DOHH2 (cell line): ENCODE measurements around the gene KCTD21.

Source experiments
- H3F3A ChIP-seq: fragments of 200-600 bp; sonication (generic), shearing (Covaris generic); 2 replicates; pipeline ENCODE4 v1.6.0; 2016; ENCODE audit warnings: antibody characterized with exemption, mild to moderate bottlenecking; ENCODE audit not compliant: control insufficient read depth, insufficient read depth
- H3K27ac ChIP-seq: fragments of 200-600 bp; sonication (generic); 2 replicates; pipeline ENCODE4 v1.5.1; 2014; ENCODE audit warnings: low read depth, mild to moderate bottlenecking, low read length, moderate library complexity
- H3K27me3 ChIP-seq: fragments of 200-600 bp; sonication (generic); 2 replicates; pipeline ENCODE4 v1.6.1; 2014; ENCODE audit warnings: mild to moderate bottlenecking, low read length, mixed read lengths; ENCODE audit not compliant: control insufficient read depth
- H3K36me3 ChIP-seq: fragments of 200-600 bp; sonication (generic); 2 replicates; pipeline ENCODE4 v1.6.1; 2014; ENCODE audit warnings: mild to moderate bottlenecking, low read length, moderate library complexity, mixed read lengths; ENCODE audit not compliant: control insufficient read depth
- H3K4me1 ChIP-seq: fragments of 200-600 bp; sonication (generic); 2 replicates; pipeline ENCODE4 v1.6.1; 2014; ENCODE audit warnings: mild to moderate bottlenecking, low read length, mixed read lengths; ENCODE audit not compliant: control insufficient read depth
- H3K4me2 ChIP-seq: fragments of 200-600 bp; sonication (generic); 2 replicates; pipeline ENCODE4 v1.6.0; 2014; ENCODE audit warnings: mild to moderate bottlenecking, low read length, moderate library complexity
- H3K4me3 ChIP-seq: fragments of 200-600 bp; sonication (generic); 2 replicates; pipeline ENCODE4 v1.5.1; 2014; ENCODE audit warnings: mild to moderate bottlenecking, low read length, mixed read lengths
- H3K79me2 ChIP-seq: fragments of 200-600 bp; sonication (generic); 2 replicates; pipeline ENCODE4 v1.6.1; 2014; ENCODE audit warnings: mild to moderate bottlenecking, low read length, mixed read lengths; ENCODE audit not compliant: control insufficient read depth
- H3K9me2 ChIP-seq: fragments of 200-600 bp; sonication (generic); replicated peaks from 2 replicates; pipeline ENCODE4 v1.6.1; 2014; ENCODE audit warnings: mild to moderate bottlenecking, low read length, mixed read lengths; ENCODE audit not compliant: control insufficient read depth
- H3K9me3 ChIP-seq: fragments of 200-600 bp; sonication (generic); 2 replicates; pipeline ENCODE4 v1.6.1; 2014; ENCODE audit warnings: antibody characterized with exemption, low read length, mixed read lengths; ENCODE audit not compliant: control insufficient read depth, insufficient read depth
- H4K20me1 ChIP-seq: fragments of 200-600 bp; sonication (generic); 2 replicates; pipeline ENCODE4 v1.6.0; 2014; ENCODE audit warnings: low read depth, mild to moderate bottlenecking, antibody characterized with exemption, low read length, moderate library complexity; ENCODE audit not compliant: control insufficient read depth, insufficient read depth
- CTCF ChIP-seq: fragments of 200-600 bp; sonication (generic); IDR thresholded peaks from one replicate; pipeline ENCODE4 v1.5.1; 2014; ENCODE audit warnings: antibody characterized with exemption, mild to moderate bottlenecking, low read depth, low read length; ENCODE audit not compliant: poor library complexity, severe bottlenecking
- EZH2phosphoT487 ChIP-seq: fragments of 200-600 bp; sonication (generic); IDR thresholded peaks from 2 replicates; pipeline ENCODE4 v1.6.1; 2017; ENCODE audit warnings: borderline replicate concordance, mild to moderate bottlenecking, antibody characterized with exemption, low read length, moderate library complexity, mixed read lengths

Gene KCTD21

GRCh38 chr11:78171951-78172350 lies 16.5 kb downstream of the KCTD21 start:
- H3K9me2 ChIP-seq = no peaks in the 10 kb centered on the region
- no peaks in the 10 kb centered on the region for H3K4me1 ChIP-seq
- H4K20me1 ChIP-seq = no peaks in the 10 kb centered on the region
- no peak for TF ChIP-seq EZH2phosphoT487
- no peak for TF ChIP-seq CTCF
- H3K27me3 ChIP-seq = no peaks in the 10 kb centered on the region
- no peak overlapping the region for H3K27ac ChIP-seq
- H3K4me3 ChIP-seq = no peak overlapping the region
- H3K9me3 ChIP-seq = no peaks in the 10 kb centered on the region
- no peak overlapping the region for H3K4me2 ChIP-seq
- no peaks in the 10 kb centered on the region for H3F3A ChIP-seq
- H3K79me2 ChIP-seq = no peaks in the 10 kb centered on the region
- no peaks in the 10 kb centered on the region for H3K36me3 ChIP-seq

- Histone ChIP-seq H3K79me2 (no peaks in the 10 kb centered on the region), H3K27ac (no peak overlapping the region), H3K4me2 (no peak overlapping the region), H3K9me3 (no peaks in the 10 kb centered on the region), H4K20me1 (no peaks in the 10 kb centered on the region), H3K4me3 (no peak overlapping the region), H3K4me1 (no peaks in the 10 kb centered on the region), H3K9me2 (no peaks in the 10 kb centered on the region), H3F3A (no peaks in the 10 kb centered on the region), H3K27me3 (no peaks in the 10 kb centered on the region), H3K36me3 (no peaks in the 10 kb centered on the region)
- TF ChIP-seq EZH2phosphoT487 (no peak), CTCF (no peak)
Measured at GRCh38 chr11:78170874-78171549, 17.4 kb downstream of the KCTD21 start.

GRCh38 chr11:78170413-78170812 lies 18.0 kb downstream of the KCTD21 start:
- Histone ChIP-seq H4K20me1 (no peaks in the 10 kb centered on the region), H3K9me2 (no peaks in the 10 kb centered on the region), H3K4me3 (no peak overlapping the region), H3K36me3 (no peaks in the 10 kb centered on the region), H3K27ac (no peak overlapping the region), H3K4me2 (no peak overlapping the region), H3F3A (no peaks in the 10 kb centered on the region), H3K9me3 (no peaks in the 10 kb centered on the region), H3K4me1 (no peaks in the 10 kb centered on the region), H3K27me3 (no peaks in the 10 kb centered on the region), H3K79me2 (no peaks in the 10 kb centered on the region)
- TF ChIP-seq CTCF (no peak), EZH2phosphoT487 (no peak)
